GM23338 (cell line): ENCODE measurements around the gene GGNBP2. TPM values are rescaled to one million over a fixed set of nuclear protein-coding genes. Genes with fewer than 3 reads are reported as not detected.

ENCODE experiments used
- ATAC-seq: fragments of 200-7000 bp; cut with Tn5 transposase; 3 replicates; pipeline ENCODE4 v1.9.1; 2020
- DNase-seq: peaks from one replicate; pipeline ENCODE4 v3.0.0-alpha.2; 2015; ENCODE audit warnings: low spot score
- H2AFZ ChIP-seq: fragments of 200-600 bp; sonication (generic); 2 replicates; pipeline ENCODE4 v1.8.0; 2016; ENCODE audit warnings: antibody characterized with exemption, mild to moderate bottlenecking, moderate library complexity
- H3F3A ChIP-seq: fragments of 200-600 bp; sonication (generic); replicated peaks from 2 replicates; pipeline ENCODE4 v1.8.0; 2017; ENCODE audit warnings: antibody characterized with exemption, mixed run types, low read depth
- H3K27ac ChIP-seq: fragments of 200-600 bp; sonication (generic); 2 replicates; pipeline ENCODE4 v1.6.1; 2016; ENCODE audit warnings: low read depth
- H3K27me3 ChIP-seq: fragments of 200-600 bp; sonication (generic); 2 replicates; pipeline ENCODE4 v1.8.0; 2016; ENCODE audit warnings: mild to moderate bottlenecking, mixed run types, moderate library complexity; ENCODE audit not compliant: insufficient read depth
- H3K36me3 ChIP-seq: fragments of 200-600 bp; sonication (generic); 2 replicates; pipeline ENCODE4 v1.8.0; 2016; ENCODE audit warnings: mild to moderate bottlenecking; ENCODE audit not compliant: insufficient read depth
- H3K4me1 ChIP-seq: fragments of 200-600 bp; sonication (generic); 2 replicates; pipeline ENCODE4 v1.8.0; 2016; ENCODE audit warnings: mild to moderate bottlenecking, moderate library complexity; ENCODE audit not compliant: insufficient read depth
- H3K4me2 ChIP-seq: fragments of 200-600 bp; sonication (generic); 2 replicates; pipeline ENCODE4 v1.7.1; 2017; ENCODE audit warnings: mixed run types
- H3K4me3 ChIP-seq: fragments of 200-600 bp; sonication (generic); 2 replicates; pipeline ENCODE4 v1.6.1; 2016; ENCODE audit warnings: mixed run types
- H3K79me2 ChIP-seq: fragments of 200-600 bp; sonication (generic); replicated peaks from 2 replicates; pipeline ENCODE4 v1.8.0; 2017; ENCODE audit warnings: mild to moderate bottlenecking; ENCODE audit not compliant: insufficient read depth
- H3K9me2 ChIP-seq: fragments of 200-600 bp; sonication (generic); 2 replicates; pipeline ENCODE4 v1.8.0; 2017; ENCODE audit not compliant: insufficient read depth
- H4K20me1 ChIP-seq: fragments of 200-600 bp; sonication (generic); replicated peaks from 2 replicates; pipeline ENCODE4 v1.8.0; 2017; ENCODE audit warnings: mild to moderate bottlenecking; ENCODE audit not compliant: insufficient read depth
- H3K27ac Mint-ChIP-seq: 2 replicates; pipeline ENCODE4 v1.8.0; 2020; ENCODE audit warnings: inconsistent platforms, mild to moderate bottlenecking, moderate library complexity, mixed read lengths
- H3K27me3 Mint-ChIP-seq: 3 replicates; pipeline ENCODE4 v1.8.0; 2022; ENCODE audit warnings: low read depth, mild to moderate bottlenecking, moderate library complexity, mixed read lengths, inconsistent platforms; ENCODE audit not compliant: insufficient read depth, poor library complexity
- H3K36me3 Mint-ChIP-seq: 3 replicates; pipeline ENCODE4 v1.8.0; 2021; ENCODE audit warnings: low read depth, mild to moderate bottlenecking, inconsistent platforms, moderate library complexity, mixed read lengths
- H3K4me1 Mint-ChIP-seq: 3 replicates; pipeline ENCODE4 v1.8.0; 2020; ENCODE audit warnings: mild to moderate bottlenecking, inconsistent platforms, mixed read lengths
- H3K4me3 Mint-ChIP-seq: 3 replicates; pipeline ENCODE4 v1.8.0; 2021; ENCODE audit warnings: moderate library complexity, mild to moderate bottlenecking, inconsistent platforms, mixed read lengths
- H3K9me3 Mint-ChIP-seq: 3 replicates; pipeline ENCODE4 v1.8.0; 2020; ENCODE audit warnings: moderate library complexity, mild to moderate bottlenecking, inconsistent platforms, mixed read lengths
- ETS1 ChIP-seq: IDR thresholded peaks from 2 replicates; pipeline ENCODE4 v1.6.1; 2016; ENCODE audit warnings: antibody characterized with exemption
- EZH2 ChIP-seq: fragments of 200-600 bp; sonication (generic); IDR thresholded peaks from one replicate; pipeline ENCODE4 v1.8.0; 2017; ENCODE audit warnings: antibody characterized with exemption, mild to moderate bottlenecking, low read depth; ENCODE audit not compliant: unreplicated experiment
- EZH2phosphoT487 ChIP-seq: fragments of 200-600 bp; sonication (generic); IDR thresholded peaks from one replicate; pipeline ENCODE4 v1.8.1; 2018; ENCODE audit warnings: antibody characterized with exemption; ENCODE audit not compliant: unreplicated experiment
- NANOG ChIP-seq: IDR thresholded peaks from 2 replicates; pipeline ENCODE4 v1.6.1; 2016; ENCODE audit warnings: antibody characterized with exemption, borderline replicate concordance
- POLR2AphosphoS5 ChIP-seq: IDR thresholded peaks from 2 replicates; pipeline ENCODE4 v1.6.1; 2016; ENCODE audit warnings: antibody characterized with exemption, low read depth
- REST ChIP-seq: IDR thresholded peaks from one replicate; pipeline ENCODE4 v1.6.1; 2018; ENCODE audit warnings: antibody characterized with exemption; ENCODE audit not compliant: unreplicated experiment
- STAT1 ChIP-seq: IDR thresholded peaks from one replicate; pipeline ENCODE4 v1.6.1; 2016; ENCODE audit warnings: antibody characterized with exemption; ENCODE audit not compliant: unreplicated experiment
- ZNF114 ChIP-seq: fragments of 250-450 bp; sonication (Bioruptor Pico); IDR thresholded peaks from 2 replicates; pipeline ENCODE4 v1.5.0; 2020; ENCODE audit warnings: mild to moderate bottlenecking, moderate library complexity
- ZNF331 ChIP-seq: fragments of 250-450 bp; sonication (Bioruptor Pico); IDR thresholded peaks from 2 replicates; pipeline ENCODE4 v1.5.0; 2020; ENCODE audit warnings: low read depth, mild to moderate bottlenecking, moderate library complexity
- ZNF462 ChIP-seq: fragments of 250-450 bp; sonication (Bioruptor Pico); IDR thresholded peaks from 2 replicates; pipeline ENCODE4 v1.5.0; 2020; ENCODE audit warnings: mild to moderate bottlenecking, moderate library complexity
- polyA plus RNA-seq: library from polyadenylated mRNA; unstranded; fragments of >200 nt; fragmentation: Nextera tagmentation; extraction: Ambion mirVana; gene quantifications from 2 replicates; pipeline ENCODE4 v1.2.1, GENCODE V29; 2016
- total RNA-seq: library from RNA; depleted of rRNA; stranded (reverse); fragments of >200 nt; shearing (Covaris generic); gene quantifications from 2 replicates; pipeline ENCODE4 v1.2.3, GENCODE V29; 2014

GGNBP2 gene
- total and polyA plus RNA-seq, 2 experiments from 2014 or later: 40.7 to 41.2 TPM

- TF ChIP-seq EZH2 (no peak), REST (no peak), POLR2AphosphoS5 (no peak), EZH2phosphoT487 (no peak), STAT1 (no peak), ZNF331 (no peak), NANOG (no peak)
These were observed 21.4 kb downstream of the GGNBP2 start (continued) for GRCh38 chr17:36566081-36566480.

GRCh38 chr17:36575028-36575427 is 30.3 kb downstream of the GGNBP2 start:
- H3K4me1 Mint-ChIP-seq: no peaks in the 10 kb centered on the region
- peaks cover 15% of the 10 kb centered on the region for H3K36me3 ChIP-seq
- peaks cover 24% of the 10 kb centered on the region for H3K36me3 Mint-ChIP-seq
- H3K4me3 Mint-ChIP-seq: no peak overlapping the region
- H3K27ac ChIP-seq: no peak overlapping the region
- no peak overlapping the region for H3K4me3 ChIP-seq
- H3K79me2 ChIP-seq: peaks cover 12% of the 10 kb centered on the region
- H3K9me3 Mint-ChIP-seq: no peaks in the 10 kb centered on the region
- peaks cover 4% of the 10 kb centered on the region for H3K27me3 Mint-ChIP-seq
- peaks cover 8% of the 10 kb centered on the region; the same call in 1 of the 2 replicates for H4K20me1 ChIP-seq
- H3K4me1 ChIP-seq: no peaks in the 10 kb centered on the region
- ATAC-seq (no peak), DNase-seq (no peak)
- H3K9me2 ChIP-seq: no peaks in the 10 kb centered on the region
- no peak overlapping the region for H3K4me2 ChIP-seq
- H2AFZ ChIP-seq: no peak overlapping the region
- no peak overlapping the region for H3K27ac Mint-ChIP-seq
- no peaks in the 10 kb centered on the region for H3K27me3 ChIP-seq
- H3F3A ChIP-seq: no peaks in the 10 kb centered on the region
- TF ChIP-seq REST: no peak
- no peak for TF ChIP-seq EZH2
- no peak for TF ChIP-seq POLR2AphosphoS5
- TF ChIP-seq NANOG: no peak
- TF ChIP-seq ZNF462 (CRISPR knock-in tag): no peak
- no peak for TF ChIP-seq EZH2phosphoT487
- TF ChIP-seq ETS1: no peak
- no peak for TF ChIP-seq ZNF331
- TF ChIP-seq ZNF114 (CRISPR knock-in tag): no peak
